MM.1S (cell line): ENCODE results near the gene SYT3.
A peak's percentile ranks its signal among the peaks of the same experiment; 100 is the strongest.

Experiments
- DNase-seq: peaks from one replicate; pipeline ENCODE4 v3.0.0-alpha.2; 2015
- H2AFZ ChIP-seq: fragments of 300-600 bp; sonication (generic); 2 replicates; pipeline ENCODE4 v1.6.0; 2016; ENCODE audit warnings: antibody characterized with exemption, low read length
- H3F3A ChIP-seq: fragments of 300-600 bp; sonication (generic); 2 replicates; pipeline ENCODE4 v1.6.1; 2016; ENCODE audit warnings: mild to moderate bottlenecking, antibody characterized with exemption, low read length, moderate library complexity, mixed read lengths; ENCODE audit not compliant: insufficient read depth
- H3K27ac ChIP-seq: fragments of 300-600 bp; sonication (generic); 2 replicates; pipeline ENCODE4 v1.5.1; 2016; ENCODE audit warnings: mild to moderate bottlenecking, low read length
- H3K27me3 ChIP-seq: fragments of 300-600 bp; sonication (generic); replicated peaks from 2 replicates; pipeline ENCODE4 v1.6.0; 2016; ENCODE audit warnings: low read length; ENCODE audit not compliant: insufficient read depth
- H3K36me3 ChIP-seq: fragments of 300-600 bp; sonication (generic); replicated peaks from 2 replicates; pipeline ENCODE4 v1.6.1; 2016; ENCODE audit warnings: mild to moderate bottlenecking, low read length, mixed read lengths; ENCODE audit not compliant: insufficient read depth
- H3K4me1 ChIP-seq: fragments of 300-600 bp; sonication (generic); 2 replicates; pipeline ENCODE4 v1.6.1; 2016; ENCODE audit warnings: low read length, mixed read lengths
- H3K4me2 ChIP-seq: fragments of 300-600 bp; sonication (generic); 2 replicates; pipeline ENCODE4 v1.6.0; 2016; ENCODE audit warnings: low read depth, low read length
- H3K4me3 ChIP-seq: fragments of 300-600 bp; sonication (generic); 2 replicates; pipeline ENCODE4 v1.5.1; 2016; ENCODE audit warnings: low read length, mixed read lengths
- H3K79me2 ChIP-seq: fragments of 300-600 bp; sonication (generic); 2 replicates; pipeline ENCODE4 v1.6.1; 2016; ENCODE audit warnings: mixed run types, low read length, mixed read lengths
- H3K9ac ChIP-seq: fragments of 300-600 bp; sonication (generic); 2 replicates; pipeline ENCODE4 v1.6.1; 2016; ENCODE audit warnings: low read length, mixed read lengths
- H3K9me2 ChIP-seq: fragments of 300-600 bp; sonication (generic); replicated peaks from 2 replicates; pipeline ENCODE4 v1.6.1; 2016; ENCODE audit warnings: mild to moderate bottlenecking, low read length, mixed read lengths; ENCODE audit not compliant: insufficient read depth
- H3K9me3 ChIP-seq: fragments of 300-600 bp; sonication (generic); replicated peaks from 2 replicates; pipeline ENCODE4 v1.6.1; 2016; ENCODE audit warnings: mild to moderate bottlenecking, low read length, mixed read lengths; ENCODE audit not compliant: insufficient read depth
- H4K20me1 ChIP-seq: fragments of 300-600 bp; sonication (generic); 2 replicates; pipeline ENCODE4 v1.6.1; 2016; ENCODE audit warnings: mild to moderate bottlenecking, low read length, moderate library complexity, mixed read lengths; ENCODE audit not compliant: insufficient read depth
- CTCF ChIP-seq: fragments of 300-600 bp; sonication (generic); IDR thresholded peaks from 2 replicates; pipeline ENCODE4 v1.5.1; 2016; ENCODE audit warnings: antibody characterized with exemption, low read length, mixed read lengths
- EZH2 ChIP-seq: fragments of 300-600 bp; sonication (generic); optimal IDR thresholded peaks from 2 replicates; pipeline ENCODE3; 2017; ENCODE audit warnings: low read depth, mild to moderate bottlenecking, antibody characterized with exemption, low read length, mixed read lengths
- EZH2phosphoT487 ChIP-seq: fragments of 300-600 bp; sonication (generic); IDR thresholded peaks from 2 replicates; pipeline ENCODE4 v1.6.1; 2018; ENCODE audit warnings: antibody characterized with exemption, low read length

The SYT3 gene

GRCh38 chr19:50659318-50660087, 19.8 kb upstream of the SYT3 start:
- no peaks in the 10 kb centered on the region for H3K9me3 ChIP-seq
- peaks cover 64% of the 10 kb centered on the region for H3K27me3 ChIP-seq
- H3K4me1 ChIP-seq, result no peaks in the 10 kb centered on the region
- H3K4me2 ChIP-seq, result no peak overlapping the region
- H4K20me1 ChIP-seq, result no peaks in the 10 kb centered on the region
- H2AFZ ChIP-seq, result no peak overlapping the region
- no peaks in the 10 kb centered on the region for H3K9me2 ChIP-seq
- H3K4me3 ChIP-seq, result no peak overlapping the region
- H3K79me2 ChIP-seq, result no peaks in the 10 kb centered on the region
- no peak for TF ChIP-seq EZH2phosphoT487
- no peak for TF ChIP-seq EZH2
- TF ChIP-seq CTCF, result no peak
- H3K36me3 ChIP-seq, result no peaks in the 10 kb centered on the region
- no peak for DNase-seq
- no peak overlapping the region for H3K9ac ChIP-seq
- no peaks in the 10 kb centered on the region for H3F3A ChIP-seq
- H3K27ac ChIP-seq, result no peak overlapping the region

GRCh38 chr19:50658441-50659317, 19.0 kb upstream of the SYT3 start:
- no peak overlapping the region for H2AFZ ChIP-seq
- H3K79me2 ChIP-seq, result no peaks in the 10 kb centered on the region
- H3K9me2 ChIP-seq, result no peaks in the 10 kb centered on the region
- H3F3A ChIP-seq, result no peaks in the 10 kb centered on the region
- peak overlapping the region; percentile 27; the same call in 1 of the 2 replicates for H3K4me2 ChIP-seq
- H3K9ac ChIP-seq, result no peak overlapping the region
- H3K9me3 ChIP-seq, result no peaks in the 10 kb centered on the region
- H4K20me1 ChIP-seq, result no peaks in the 10 kb centered on the region
- peaks cover 58% of the 10 kb centered on the region for H3K27me3 ChIP-seq
- H3K27ac ChIP-seq, result no peak overlapping the region
- H3K4me3 ChIP-seq, result no peak overlapping the region
- no peaks in the 10 kb centered on the region for H3K4me1 ChIP-seq
- DNase-seq, result no peak
- TF ChIP-seq EZH2phosphoT487 (no peak), EZH2 (no peak), CTCF (no peak)
- H3K36me3 ChIP-seq, result no peaks in the 10 kb centered on the region

- Histone ChIP-seq H3K4me2 (peak overlapping the region; percentile 27; the same call in 1 of the 2 replicates), H3K27me3 (peaks cover 52% of the 10 kb centered on the region), H3K9me2 (no peaks in the 10 kb centered on the region), H3F3A (no peaks in the 10 kb centered on the region), H2AFZ (no peak overlapping the region), H4K20me1 (no peaks in the 10 kb centered on the region), H3K9me3 (no peaks in the 10 kb centered on the region), H3K4me1 (no peaks in the 10 kb centered on the region), H3K36me3 (no peaks in the 10 kb centered on the region), H3K4me3 (no peak overlapping the region), H3K79me2 (no peaks in the 10 kb centered on the region), H3K27ac (no peak overlapping the region), H3K9ac (no peak overlapping the region)
- peak; percentile 72 for DNase-seq
- TF ChIP-seq EZH2 (no peak), CTCF (no peak), EZH2phosphoT487 (no peak)
These were observed 18.2 kb upstream of the SYT3 start for GRCh38 chr19:50657712-50658440.
